NCI-H2081 treated with DMSO at 0.1 percent for 48 hours (cell line): ENCODE data around the gene CCHCR1.
"Not testable (repeated sequence)": the region's sequence is repeated elsewhere in the genome, so short reads cannot be mapped to it uniquely, and the experiment has no call there.

ENCODE experiments used
- DNase-seq: peaks from one replicate; lab custom pipeline; 2025; lab: John Stamatoyannopoulos, UW

CCHCR1 gene, protein sequence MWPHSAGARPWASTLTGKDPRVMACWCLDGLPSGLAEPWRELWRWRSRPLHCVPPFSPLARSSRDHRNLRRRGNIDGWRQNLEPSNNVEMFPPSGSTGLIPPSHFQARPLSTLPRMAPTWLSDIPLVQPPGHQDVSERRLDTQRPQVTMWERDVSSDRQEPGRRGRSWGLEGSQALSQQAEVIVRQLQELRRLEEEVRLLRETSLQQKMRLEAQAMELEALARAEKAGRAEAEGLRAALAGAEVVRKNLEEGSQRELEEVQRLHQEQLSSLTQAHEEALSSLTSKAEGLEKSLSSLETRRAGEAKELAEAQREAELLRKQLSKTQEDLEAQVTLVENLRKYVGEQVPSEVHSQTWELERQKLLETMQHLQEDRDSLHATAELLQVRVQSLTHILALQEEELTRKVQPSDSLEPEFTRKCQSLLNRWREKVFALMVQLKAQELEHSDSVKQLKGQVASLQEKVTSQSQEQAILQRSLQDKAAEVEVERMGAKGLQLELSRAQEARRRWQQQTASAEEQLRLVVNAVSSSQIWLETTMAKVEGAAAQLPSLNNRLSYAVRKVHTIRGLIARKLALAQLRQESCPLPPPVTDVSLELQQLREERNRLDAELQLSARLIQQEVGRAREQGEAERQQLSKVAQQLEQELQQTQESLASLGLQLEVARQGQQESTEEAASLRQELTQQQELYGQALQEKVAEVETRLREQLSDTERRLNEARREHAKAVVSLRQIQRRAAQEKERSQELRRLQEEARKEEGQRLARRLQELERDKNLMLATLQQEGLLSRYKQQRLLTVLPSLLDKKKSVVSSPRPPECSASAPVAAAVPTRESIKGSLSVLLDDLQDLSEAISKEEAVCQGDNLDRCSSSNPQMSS

DNA sequence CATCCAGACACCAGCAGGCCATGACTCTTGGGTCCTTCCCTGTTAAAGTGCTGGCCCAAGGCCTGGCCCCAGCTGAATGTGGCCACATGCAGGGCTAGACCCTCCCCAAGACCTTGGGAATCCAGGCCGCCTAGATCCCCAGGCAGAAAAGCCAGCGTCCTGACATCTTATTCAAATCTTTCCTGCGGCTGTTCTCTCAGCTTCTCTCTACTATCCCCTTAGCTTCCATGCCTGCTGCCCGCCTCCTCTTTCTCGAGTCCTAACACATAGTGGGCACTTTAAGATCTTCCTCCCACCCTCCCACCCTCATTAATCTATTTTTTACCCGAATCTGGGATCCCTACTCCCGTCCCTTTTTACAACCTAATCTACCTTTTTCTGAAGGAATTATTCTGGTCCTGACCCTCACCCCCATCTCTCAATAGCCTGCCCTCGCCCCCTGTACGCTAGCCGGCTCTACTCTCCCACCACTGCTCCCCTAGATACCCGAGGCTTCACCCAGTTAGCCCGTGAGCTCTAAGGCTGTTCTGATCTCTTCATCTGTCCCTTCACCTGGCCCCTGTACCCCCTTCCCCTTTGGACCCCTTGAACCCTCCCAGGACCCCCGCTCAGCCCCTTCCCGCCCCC, at the start of gene CCHCR1:
CCHCR1 (minus strand) TSS at position 290 of the 627 bp plus-strand sequence; CDS start at position 88, 202 bp downstream.
- no peak for DNase-seq

- DNase-seq: no peak
Measured at GRCh38 chr6:31205638-31206037, 48.0 kb upstream of the CCHCR1 start.

DNA sequence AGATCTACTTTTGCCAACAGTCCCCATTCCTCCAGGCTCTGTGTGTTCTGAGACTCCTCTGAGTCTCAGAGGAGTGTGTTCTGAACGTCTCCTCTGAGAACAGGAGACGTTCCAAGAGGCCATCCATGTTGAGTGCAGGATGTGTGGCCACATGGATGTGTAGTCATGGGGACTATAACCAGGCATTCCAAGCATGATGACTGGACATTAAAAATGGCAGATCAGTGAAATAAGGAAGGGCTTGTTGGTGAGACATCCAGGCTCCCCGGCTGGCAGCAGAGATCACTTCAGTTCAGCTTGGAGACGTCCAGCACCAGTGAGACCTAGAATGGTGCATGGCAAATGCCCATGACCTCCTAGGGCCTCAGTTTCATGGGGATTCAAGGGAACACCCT, 47.1 kb upstream of the CCHCR1 start:
- no peak for DNase-seq

GRCh38 chr6:31203345-31203979, 45.9 kb upstream of the CCHCR1 start:
- DNase-seq: peak; percentile 81

DNA sequence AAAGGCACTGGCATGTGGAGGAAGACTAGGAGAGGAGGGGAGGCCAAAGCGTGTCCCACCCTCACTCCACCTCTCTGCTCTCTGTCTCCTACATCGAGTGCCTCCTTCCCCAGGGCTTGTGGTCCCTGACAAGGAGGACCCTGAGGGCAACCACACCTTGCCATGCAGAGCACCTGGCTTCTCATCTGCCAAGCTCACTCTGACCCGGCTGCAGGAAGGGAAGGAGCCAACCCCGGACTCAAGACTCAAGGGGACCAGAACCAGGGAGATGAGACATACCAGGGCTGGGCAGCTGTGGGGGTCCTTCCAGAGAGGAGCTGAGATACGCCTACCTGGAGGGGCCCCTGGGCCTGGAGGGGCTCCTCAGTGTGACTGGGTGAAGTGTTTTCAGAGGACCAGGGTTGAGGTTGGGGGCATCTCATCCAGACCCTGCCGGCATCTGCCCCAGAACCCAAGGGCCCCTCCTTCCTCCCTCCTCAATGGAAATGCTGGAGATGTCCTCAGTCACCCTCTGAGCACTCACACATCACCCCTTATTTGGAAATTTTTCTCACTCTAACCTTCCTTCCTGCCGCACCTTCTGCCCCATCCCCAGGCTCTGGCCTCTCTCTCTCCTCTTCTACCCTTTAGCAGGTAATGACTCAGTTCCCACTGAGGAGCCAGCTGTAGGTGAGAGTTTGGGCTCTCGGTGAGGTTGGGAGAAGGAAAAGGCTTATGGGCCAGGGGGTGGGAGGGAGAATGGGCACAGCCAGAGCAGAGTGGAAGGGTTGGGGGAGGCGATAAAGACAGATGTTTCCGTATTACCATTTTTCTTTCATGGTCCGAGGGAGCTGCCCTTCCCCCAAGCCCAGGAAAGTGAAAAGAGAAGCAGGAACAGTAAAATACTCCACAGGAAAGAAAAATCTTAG, 44.9 kb upstream of the CCHCR1 start:
- no peak for DNase-seq

DNA sequence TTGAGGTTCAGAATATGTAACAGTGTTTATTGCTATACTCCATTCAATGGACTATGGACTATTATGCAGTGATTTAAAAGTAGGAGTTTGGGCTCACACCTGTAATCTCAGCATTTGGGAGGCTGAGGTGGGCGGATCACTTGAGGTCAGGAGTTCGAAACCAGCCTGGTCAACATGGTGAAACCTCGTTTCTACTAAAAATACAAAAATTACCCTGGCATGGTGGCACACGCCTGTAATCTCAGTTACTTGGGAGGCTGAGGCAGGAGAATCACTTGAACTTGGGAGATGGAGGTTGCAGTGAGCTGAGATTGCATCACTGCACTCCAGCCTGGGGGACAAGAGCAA, 41.5 kb upstream of the CCHCR1 start:
- not testable (repeated sequence) for DNase-seq

DNA sequence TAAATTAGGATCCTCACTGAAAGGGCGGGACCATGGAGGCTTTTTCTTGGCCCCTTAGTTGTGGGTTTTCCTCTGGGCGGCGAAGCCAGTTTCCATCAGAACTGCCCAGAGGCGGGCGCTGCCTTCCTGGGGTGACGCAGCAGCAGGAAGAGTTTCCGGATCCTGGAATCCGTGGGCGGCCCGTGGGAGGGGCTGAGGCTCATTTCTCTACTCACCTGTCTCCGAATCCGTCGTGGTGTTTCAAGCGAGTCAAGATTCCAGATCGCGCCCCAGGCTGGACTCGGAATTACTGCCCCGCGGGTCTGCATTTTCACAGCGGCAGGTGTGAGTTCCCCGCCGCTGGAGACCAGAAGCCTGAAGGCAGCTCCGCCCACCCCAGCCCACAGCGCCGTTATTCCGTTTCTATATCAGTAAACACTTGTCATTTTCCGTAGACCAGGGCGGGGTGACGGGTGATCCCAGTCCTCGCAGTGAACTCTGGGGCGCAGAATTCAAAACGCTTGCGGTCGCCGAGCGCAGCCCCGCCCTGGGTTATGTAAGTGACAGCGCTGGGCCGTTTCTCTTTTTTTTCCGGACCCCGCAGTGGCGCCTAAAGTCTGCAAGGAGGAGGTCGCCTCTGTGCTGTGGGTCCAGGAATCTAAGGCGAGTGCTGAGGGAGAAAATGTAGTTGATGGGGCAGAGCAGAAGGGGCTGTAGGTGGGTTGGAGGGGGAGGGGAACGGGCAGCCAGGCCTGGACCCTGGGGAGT, 40.1 kb upstream of the CCHCR1 start:
- no peak for DNase-seq

- not testable (repeated sequence) for DNase-seq
Measured at GRCh38 chr6:31196251-31197022, 38.8 kb upstream of the CCHCR1 start.

DNA sequence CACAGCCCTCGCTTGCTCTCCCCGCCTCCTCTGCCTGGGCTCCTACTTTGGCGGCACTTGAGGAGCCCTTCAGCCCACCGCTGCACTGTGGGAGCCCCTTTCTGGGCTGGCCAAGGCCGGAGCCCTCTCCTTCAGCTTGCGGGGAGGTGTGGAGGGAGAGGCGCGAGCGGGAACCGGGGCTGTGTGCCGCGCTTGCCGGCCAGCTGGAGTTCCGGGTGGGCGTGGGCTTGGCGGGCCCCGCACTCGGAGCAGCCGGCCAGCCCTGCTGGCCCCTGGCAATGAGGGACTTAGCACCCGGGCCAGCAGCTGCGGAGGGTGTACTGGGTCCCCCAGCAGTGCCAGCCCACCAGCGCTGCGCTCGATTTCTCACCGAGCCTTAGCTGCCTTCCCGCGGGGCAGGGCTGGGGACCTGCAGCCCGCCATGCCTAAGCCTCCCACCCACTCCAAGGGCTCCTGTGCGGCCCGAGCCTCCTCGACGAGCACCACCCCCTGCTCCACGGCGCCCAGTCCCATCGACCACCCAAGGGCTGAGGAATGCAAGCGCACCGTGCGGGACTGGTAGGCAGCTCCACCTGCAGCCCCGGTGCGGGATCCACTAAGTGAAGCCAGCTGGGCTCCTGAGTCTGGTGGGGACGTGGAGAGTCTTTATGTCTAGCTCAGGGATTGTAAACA, 37.8 kb upstream of the CCHCR1 start:
- not testable (repeated sequence) for DNase-seq

- no peak for DNase-seq
Measured at GRCh38 chr6:31194061-31194834, 36.6 kb upstream of the CCHCR1 start.

DNA sequence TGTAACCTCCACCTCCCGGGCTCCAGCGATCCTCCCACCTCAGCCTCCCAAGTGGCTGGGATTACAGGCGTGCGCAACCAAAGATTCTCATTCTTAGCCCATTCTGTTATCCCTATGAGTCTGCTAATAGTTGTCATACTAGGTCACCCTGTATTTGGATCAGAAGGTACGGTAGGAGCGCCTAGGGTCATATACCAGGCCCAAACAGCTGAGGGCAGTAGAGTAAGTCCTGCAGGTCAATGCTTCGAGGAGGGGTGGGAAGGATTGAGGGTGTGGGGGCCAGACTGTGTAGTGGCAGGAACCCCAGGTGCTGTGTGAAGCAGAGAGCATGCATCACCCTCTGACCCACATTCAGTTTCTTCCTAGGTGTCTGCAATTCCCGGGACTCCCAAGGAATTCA, 35.6 kb upstream of the CCHCR1 start:
- no peak for DNase-seq

GRCh38 chr6:31192431-31193105, 35.0 kb upstream of the CCHCR1 start:
- DNase-seq: not testable (repeated sequence)

GRCh38 chr6:31190488-31190887, 32.9 kb upstream of the CCHCR1 start:
- no peak for DNase-seq

DNA sequence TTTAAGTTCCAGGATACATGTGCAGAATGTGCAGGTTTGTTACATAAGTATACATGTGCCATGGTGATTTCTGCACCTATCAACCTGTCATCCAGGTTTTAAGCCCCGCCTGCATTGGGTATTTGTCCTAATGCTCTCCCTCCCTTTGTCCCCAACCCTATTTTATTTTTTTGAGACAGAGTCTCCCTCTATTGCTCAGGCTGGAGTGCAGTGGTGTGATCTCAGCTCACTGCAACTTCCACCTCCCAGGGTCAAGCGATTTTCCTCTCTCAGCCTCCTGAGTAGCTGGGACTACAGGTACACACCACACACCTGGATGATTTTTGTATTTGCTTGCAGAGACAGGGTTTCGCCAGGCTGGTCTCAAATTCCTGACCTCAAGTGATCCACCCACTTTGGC, 31.6 kb upstream of the CCHCR1 start:
- DNase-seq: not testable (repeated sequence)

- no peak for DNase-seq
Measured at GRCh38 chr6:31187780-31188194, 30.2 kb upstream of the CCHCR1 start.

DNA sequence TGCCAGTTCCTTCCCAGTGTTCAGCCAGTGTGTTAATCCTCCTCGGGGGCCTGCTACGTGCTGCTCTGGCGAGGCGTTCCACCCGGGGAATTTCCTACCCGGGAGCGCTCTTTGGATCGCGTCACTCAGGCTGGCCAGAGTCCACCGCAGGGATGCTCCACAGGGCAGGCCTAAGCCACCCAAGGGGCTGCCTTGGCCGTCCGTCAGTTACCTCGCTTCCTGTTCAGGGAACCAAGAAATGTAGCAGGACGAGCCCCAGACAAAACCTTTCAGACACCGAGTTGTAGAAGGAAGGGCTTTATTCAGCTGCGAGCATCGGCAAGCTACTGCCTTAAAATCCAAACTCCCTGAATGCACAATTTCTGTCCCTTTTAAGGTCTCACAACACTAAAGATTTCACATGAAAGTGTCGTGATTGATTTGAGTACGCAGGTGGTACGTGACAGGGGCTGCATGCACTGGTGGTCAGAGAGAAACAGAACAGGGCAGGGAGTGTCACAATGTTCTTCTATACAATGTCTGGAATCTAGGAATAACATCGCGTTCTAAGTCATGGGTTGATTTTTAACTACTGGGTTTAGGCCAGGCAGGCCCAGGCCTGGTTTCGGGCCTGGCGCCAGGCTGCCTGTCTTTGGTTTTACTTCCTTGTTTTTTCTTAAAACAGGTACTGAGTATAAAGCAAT, 28.6 kb upstream of the CCHCR1 start:
- DNase-seq: no peak

GRCh38 chr6:31185695-31186051, 28.1 kb upstream of the CCHCR1 start:
- not testable (repeated sequence) for DNase-seq
